Measurements from ENCODE around the gene ITPK1.

- TF ChIP-seq ZSCAN5A (tag by site-specific recombination; IDR thresholded peaks at IDR 0.05) (no peak), CTCF (tag by site-specific recombination; IDR thresholded peaks at IDR 0.05) (no peak), ZNF561 (tag by site-specific recombination; IDR thresholded peaks at IDR 0.05; ENCODE audit: borderline replicate concordance) (no peak), REPIN1 (tag by site-specific recombination; IDR thresholded peaks at IDR 0.05; ENCODE audit: low read depth) (no peak), ZSCAN18 (tag by site-specific recombination; IDR thresholded peaks at IDR 0.05) (no peak), ZNF785 (tag by site-specific recombination; IDR thresholded peaks at IDR 0.05) (no peak), ZNF623 (tag by site-specific recombination; IDR thresholded peaks at IDR 0.05) (no peak), ZNF670 (tag by site-specific recombination; IDR thresholded peaks at IDR 0.05; ENCODE audit: low read depth) (no peak), ZNF302 (tag by site-specific recombination; IDR thresholded peaks at IDR 0.05; ENCODE audit: low read depth) (no peak), ZNF114 (tag by site-specific recombination; IDR thresholded peaks at IDR 0.05) (no peak)
Measured at GRCh38 chr14:92980866-92981265, 134.9 kb downstream of the ITPK1 start.
